ENCODE data around the gene PTPRD.

The PTPRD gene

GRCh38 chr9:8874482-8874881 is 1738.3 kb downstream of the PTPRD start (continued):
- TF ChIP-seq, protein P1, sequence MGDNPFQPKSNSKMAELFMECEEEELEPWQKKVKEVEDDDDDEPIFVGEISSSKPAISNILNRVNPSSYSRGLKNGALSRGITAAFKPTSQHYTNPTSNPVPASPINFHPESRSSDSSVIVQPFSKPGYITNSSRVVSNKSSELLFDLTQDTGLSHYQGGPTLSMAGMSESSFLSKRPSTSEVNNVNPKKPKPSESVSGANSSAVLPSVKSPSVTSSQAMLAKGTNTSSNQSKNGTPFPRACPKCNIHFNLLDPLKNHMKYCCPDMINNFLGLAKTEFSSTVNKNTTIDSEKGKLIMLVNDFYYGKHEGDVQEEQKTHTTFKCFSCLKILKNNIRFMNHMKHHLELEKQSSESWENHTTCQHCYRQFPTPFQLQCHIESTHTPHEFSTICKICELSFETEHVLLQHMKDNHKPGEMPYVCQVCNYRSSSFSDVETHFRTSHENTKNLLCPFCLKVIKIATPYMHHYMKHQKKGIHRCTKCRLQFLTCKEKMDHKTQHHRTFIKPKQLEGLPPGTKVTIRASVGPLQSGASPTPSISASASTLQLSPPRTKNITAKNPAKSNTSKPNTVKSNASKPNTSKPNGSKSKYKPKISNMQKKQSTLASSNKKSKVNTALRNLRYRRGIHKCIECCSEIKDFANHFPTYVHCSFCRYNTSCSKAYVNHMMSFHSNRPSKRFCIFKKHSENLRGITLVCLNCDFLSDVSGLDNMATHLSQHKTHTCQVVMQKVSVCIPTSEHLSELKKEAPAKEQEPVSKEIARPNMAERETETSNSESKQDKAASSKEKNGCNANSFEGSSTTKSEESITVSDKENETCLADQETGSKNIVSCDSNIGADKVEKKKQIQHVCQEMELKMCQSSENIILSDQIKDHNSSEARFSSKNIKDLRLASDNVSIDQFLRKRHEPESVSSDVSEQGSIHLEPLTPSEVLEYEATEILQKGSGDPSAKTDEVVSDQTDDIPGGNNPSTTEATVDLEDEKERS (tag by site-specific recombination; IDR thresholded peaks at IDR 0.05), result no peak
- no peak for TF ChIP-seq ZFP37 (tag by site-specific recombination; IDR thresholded peaks at IDR 0.05)
- TF ChIP-seq, protein P2, sequence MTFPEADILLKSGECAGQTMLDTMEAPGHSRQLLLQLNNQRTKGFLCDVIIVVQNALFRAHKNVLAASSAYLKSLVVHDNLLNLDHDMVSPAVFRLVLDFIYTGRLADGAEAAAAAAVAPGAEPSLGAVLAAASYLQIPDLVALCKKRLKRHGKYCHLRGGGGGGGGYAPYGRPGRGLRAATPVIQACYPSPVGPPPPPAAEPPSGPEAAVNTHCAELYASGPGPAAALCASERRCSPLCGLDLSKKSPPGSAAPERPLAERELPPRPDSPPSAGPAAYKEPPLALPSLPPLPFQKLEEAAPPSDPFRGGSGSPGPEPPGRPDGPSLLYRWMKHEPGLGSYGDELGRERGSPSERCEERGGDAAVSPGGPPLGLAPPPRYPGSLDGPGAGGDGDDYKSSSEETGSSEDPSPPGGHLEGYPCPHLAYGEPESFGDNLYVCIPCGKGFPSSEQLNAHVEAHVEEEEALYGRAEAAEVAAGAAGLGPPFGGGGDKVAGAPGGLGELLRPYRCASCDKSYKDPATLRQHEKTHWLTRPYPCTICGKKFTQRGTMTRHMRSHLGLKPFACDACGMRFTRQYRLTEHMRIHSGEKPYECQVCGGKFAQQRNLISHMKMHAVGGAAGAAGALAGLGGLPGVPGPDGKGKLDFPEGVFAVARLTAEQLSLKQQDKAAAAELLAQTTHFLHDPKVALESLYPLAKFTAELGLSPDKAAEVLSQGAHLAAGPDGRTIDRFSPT (tag by site-specific recombination; IDR thresholded peaks at IDR 0.05), result no peak
- TF ChIP-seq, protein P3, sequence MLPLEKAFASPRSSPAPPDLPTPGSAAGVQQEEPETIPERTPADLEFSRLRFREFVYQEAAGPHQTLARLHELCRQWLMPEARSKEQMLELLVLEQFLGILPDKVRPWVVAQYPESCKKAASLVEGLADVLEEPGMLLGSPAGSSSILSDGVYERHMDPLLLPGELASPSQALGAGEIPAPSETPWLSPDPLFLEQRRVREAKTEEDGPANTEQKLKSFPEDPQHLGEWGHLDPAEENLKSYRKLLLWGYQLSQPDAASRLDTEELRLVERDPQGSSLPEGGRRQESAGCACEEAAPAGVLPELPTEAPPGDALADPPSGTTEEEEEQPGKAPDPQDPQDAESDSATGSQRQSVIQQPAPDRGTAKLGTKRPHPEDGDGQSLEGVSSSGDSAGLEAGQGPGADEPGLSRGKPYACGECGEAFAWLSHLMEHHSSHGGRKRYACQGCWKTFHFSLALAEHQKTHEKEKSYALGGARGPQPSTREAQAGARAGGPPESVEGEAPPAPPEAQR (tag by site-specific recombination; IDR thresholded peaks at IDR 0.05), result no peak
- no peak for TF ChIP-seq ZNF768 (tag by site-specific recombination; IDR thresholded peaks at IDR 0.05)
- TF ChIP-seq ZNF146 (tag by site-specific recombination; IDR thresholded peaks at IDR 0.05), result no peak
- no peak for TF ChIP-seq BCL6B (tag by site-specific recombination; IDR thresholded peaks at IDR 0.05)
- peak; percentile 31; the same call in 1 of the 2 replicates for TF ChIP-seq ZNF843 (tag by site-specific recombination; IDR thresholded peaks at IDR 0.05)

GRCh38 chr9:8872802-8873201 is 1740.0 kb downstream of the PTPRD start:
- Histone ChIP-seq H3K4me1 (ENCODE audit: control insufficient read depth, insufficient read depth, low read length) (0 out of 2 replicates have a peak, but pooled peaks cover 3% of the 10 kb centered on the region), H3K27ac (ENCODE audit: extremely low read depth, low read depth, low read length) (no peak overlapping the region), H3K4me3 (ENCODE audit: low read depth, low read length) (no peak overlapping the region), H3K9me3 (ENCODE audit: control insufficient read depth, insufficient read depth, low read depth, low read length) (no peaks in the 10 kb centered on the region), H3K36me3 (ENCODE audit: control insufficient read depth in 2 of 2, insufficient read depth in 1 of 2, low read length in 2 of 2) (no peaks in the 10 kb centered on the region)
- TF ChIP-seq ZBTB10 (tag by site-specific recombination; IDR thresholded peaks at IDR 0.05) (no peak), KLF7 (tag by site-specific recombination; IDR thresholded peaks at IDR 0.05; ENCODE audit: borderline replicate concordance) (no peak), IKZF3 (tag by site-specific recombination; IDR thresholded peaks at IDR 0.05) (no peak), ZNF768 (tag by site-specific recombination; IDR thresholded peaks at IDR 0.05) (no peak), ZNF221 (tag by site-specific recombination; IDR thresholded peaks at IDR 0.05; ENCODE audit: borderline replicate concordance) (no peak), PATZ1 (tag by site-specific recombination; IDR thresholded peaks at IDR 0.05) (no peak), BCL11A (tag by site-specific recombination; IDR thresholded peaks at IDR 0.05; ENCODE audit: low read depth) (no peak), HOXD13 (CRISPR knock-in tag; IDR thresholded peaks at IDR 0.05; ENCODE audit: borderline replicate concordance) (no peak), ZNF184 (tag by site-specific recombination; IDR thresholded peaks at IDR 0.05) (no peak), ZNF549 (tag by site-specific recombination; IDR thresholded peaks at IDR 0.05) (no peak), ZNF24 (tag by site-specific recombination; IDR thresholded peaks at IDR 0.05) (no peak), ZNF157 (tag by site-specific recombination; IDR thresholded peaks at IDR 0.05) (no peak)
- TF ChIP-seq, protein P4, sequence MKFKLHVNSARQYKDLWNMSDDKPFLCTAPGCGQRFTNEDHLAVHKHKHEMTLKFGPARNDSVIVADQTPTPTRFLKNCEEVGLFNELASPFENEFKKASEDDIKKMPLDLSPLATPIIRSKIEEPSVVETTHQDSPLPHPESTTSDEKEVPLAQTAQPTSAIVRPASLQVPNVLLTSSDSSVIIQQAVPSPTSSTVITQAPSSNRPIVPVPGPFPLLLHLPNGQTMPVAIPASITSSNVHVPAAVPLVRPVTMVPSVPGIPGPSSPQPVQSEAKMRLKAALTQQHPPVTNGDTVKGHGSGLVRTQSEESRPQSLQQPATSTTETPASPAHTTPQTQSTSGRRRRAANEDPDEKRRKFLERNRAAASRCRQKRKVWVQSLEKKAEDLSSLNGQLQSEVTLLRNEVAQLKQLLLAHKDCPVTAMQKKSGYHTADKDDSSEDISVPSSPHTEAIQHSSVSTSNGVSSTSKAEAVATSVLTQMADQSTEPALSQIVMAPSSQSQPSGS (tag by site-specific recombination; IDR thresholded peaks at IDR 0.05; ENCODE audit: low read depth), result no peak
- ChIA-PET POLR2A (no interaction called here), CTCF (interaction anchor here (0.6 kb wide), 1 partner anchor 1302 kb away, joined by 4 read pairs; no protein-coding TSS in a partner anchor)
